ENCODE data around the gene HYCC2.

The HYCC2 gene

DNA sequence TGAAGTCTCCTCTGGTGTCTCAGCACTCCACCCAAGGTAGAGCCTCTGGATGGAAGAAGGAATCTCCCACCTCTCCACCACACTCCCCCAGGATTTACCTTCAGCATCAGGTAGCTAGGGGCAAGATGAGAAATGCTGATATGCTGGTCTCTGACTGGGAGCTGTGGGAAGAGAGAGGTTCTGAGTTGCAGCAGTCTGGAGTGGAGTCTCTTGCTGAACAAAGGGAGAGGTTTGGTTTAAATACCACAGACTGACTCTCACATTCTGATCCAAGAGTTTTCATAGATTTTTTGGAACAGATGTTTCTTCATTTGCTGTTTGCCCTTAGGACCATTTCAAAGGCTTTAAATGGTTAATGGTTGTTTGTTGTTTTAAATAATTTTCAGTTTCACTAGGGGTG, 43.4 kb upstream of the HYCC2 start:
- TF ChIP-seq, protein P1, sequence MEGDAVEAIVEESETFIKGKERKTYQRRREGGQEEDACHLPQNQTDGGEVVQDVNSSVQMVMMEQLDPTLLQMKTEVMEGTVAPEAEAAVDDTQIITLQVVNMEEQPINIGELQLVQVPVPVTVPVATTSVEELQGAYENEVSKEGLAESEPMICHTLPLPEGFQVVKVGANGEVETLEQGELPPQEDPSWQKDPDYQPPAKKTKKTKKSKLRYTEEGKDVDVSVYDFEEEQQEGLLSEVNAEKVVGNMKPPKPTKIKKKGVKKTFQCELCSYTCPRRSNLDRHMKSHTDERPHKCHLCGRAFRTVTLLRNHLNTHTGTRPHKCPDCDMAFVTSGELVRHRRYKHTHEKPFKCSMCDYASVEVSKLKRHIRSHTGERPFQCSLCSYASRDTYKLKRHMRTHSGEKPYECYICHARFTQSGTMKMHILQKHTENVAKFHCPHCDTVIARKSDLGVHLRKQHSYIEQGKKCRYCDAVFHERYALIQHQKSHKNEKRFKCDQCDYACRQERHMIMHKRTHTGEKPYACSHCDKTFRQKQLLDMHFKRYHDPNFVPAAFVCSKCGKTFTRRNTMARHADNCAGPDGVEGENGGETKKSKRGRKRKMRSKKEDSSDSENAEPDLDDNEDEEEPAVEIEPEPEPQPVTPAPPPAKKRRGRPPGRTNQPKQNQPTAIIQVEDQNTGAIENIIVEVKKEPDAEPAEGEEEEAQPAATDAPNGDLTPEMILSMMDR (IDR thresholded peaks at IDR 0.05; ENCODE audit: low read length, missing control alignments), result no peak
- H3K4me3 ChIP-seq (replicated peaks; ENCODE audit: low read depth, low read length), result peak overlapping the region; percentile 36
- DNase-seq (ENCODE audit: low read depth), result no peak

DNA sequence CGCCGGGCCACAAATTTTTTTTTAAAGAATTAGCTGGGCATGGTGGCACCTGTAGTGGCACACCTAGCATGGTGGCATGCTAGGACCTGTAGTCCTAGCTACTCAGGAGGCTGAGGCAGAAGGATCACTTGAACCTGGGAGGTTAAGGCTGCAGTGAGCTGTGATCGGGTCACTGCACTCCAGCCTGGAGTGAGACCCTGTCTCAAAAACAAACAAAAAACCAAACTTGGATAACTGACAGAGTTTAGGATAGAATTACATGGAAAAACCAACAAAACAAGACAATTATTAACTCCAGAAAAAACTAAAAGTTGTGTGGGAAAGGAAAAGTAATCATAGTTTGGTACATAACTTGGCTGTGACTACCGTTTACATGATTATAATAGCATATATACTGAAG, 42.9 kb upstream of the HYCC2 start:
- TF ChIP-seq, protein P1 (IDR thresholded peaks at IDR 0.05; ENCODE audit: low read length, missing control alignments), result no peak
- no peak for DNase-seq (ENCODE audit: low read depth)
- H3K4me3 ChIP-seq (replicated peaks; ENCODE audit: low read depth, low read length), result peak overlapping the region; percentile 36

DNA sequence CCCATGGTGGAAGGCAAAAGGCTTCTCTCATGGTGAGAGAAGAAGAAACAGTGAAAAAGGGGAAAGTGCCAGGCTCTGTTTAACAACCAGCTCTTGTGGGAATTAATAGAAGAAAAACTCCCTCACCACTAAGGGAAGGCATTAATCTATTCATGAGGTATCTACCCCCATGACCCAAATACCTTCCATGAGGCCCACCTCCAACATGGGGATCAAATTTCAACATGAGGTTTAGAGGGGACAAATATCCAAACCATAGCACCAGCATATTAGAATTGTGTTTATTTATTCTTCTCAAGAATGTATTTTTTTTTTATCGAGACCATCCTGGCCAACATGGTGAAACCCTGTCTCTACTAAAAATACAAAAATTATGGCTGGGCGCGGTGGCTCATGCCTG, 39.6 kb upstream of the HYCC2 start:
- H3K4me3 ChIP-seq (replicated peaks; ENCODE audit: low read depth, low read length), result no peak overlapping the region
- DNase-seq (ENCODE audit: low read depth), result no peak
- TF ChIP-seq, protein P1 (IDR thresholded peaks at IDR 0.05; ENCODE audit: low read length, missing control alignments), result no peak

DNA sequence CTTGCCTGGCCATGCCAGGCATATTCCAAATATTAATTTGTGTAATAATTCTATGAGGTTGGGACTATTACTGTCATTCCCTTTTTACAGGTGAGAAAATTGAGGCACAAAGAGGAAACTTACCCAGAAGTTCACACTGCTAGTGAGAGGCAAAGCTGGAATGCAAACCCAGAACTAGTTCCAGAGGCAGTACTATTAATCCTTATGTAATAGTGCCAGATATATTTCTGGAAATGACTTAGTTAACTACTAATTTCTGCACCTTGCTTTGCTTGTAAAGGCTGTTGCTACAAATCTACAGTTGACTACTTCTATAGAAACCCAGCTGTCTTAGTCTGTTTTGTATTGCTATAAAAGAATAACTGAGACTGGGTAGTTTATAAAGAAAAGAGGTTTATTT, 39.1 kb upstream of the HYCC2 start:
- TF ChIP-seq, protein P1 (IDR thresholded peaks at IDR 0.05; ENCODE audit: low read length, missing control alignments), result no peak
- no peak for DNase-seq (ENCODE audit: low read depth)
- H3K4me3 ChIP-seq (replicated peaks; ENCODE audit: low read depth, low read length), result no peak overlapping the region

DNA sequence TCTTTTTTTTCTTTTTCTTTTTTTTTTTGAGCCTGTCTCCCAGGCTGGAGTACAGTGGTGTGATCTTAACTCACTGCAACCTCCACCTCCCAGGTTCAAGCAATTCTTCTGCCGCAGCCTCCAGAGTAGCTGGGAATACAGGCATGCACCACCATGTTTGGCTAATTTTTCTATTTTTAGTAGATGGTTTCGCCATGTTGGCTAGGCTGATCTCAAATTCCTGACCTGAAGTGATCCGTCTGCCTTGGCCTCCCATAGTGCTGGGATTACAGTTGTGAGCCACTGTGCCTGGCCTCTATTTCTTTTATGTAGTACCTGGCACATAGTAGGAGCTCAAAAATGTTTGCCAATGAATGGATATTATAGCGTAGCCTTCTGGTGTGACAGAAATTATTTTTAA, 37.7 kb upstream of the HYCC2 start:
- TF ChIP-seq, protein P1 (IDR thresholded peaks at IDR 0.05; ENCODE audit: low read length, missing control alignments), result no peak
- H3K4me3 ChIP-seq (replicated peaks; ENCODE audit: low read depth, low read length), result no peak overlapping the region
- DNase-seq (ENCODE audit: low read depth), result no peak

DNA sequence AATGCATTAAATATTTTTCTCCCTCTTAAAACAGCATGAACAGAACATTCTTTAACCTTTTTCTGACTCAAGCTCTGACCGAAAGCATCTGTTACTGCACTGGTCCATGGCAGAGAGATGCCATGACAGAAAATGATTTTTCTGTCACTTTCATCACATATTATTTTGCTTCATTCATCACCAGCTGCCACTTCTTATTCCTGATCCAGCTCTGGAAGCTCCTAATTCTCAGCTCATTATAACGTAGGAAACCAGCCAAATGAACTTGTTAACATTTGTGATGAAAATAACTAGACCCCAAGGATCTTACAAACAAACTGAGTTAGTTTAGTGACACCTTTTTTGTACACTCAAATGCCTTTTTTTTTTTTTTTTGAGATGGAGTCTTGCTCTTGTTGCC, 36.9 kb upstream of the HYCC2 start:
- no peak overlapping the region for H3K4me3 ChIP-seq (replicated peaks; ENCODE audit: low read depth, low read length)
- DNase-seq (ENCODE audit: low read depth), result no peak

DNA sequence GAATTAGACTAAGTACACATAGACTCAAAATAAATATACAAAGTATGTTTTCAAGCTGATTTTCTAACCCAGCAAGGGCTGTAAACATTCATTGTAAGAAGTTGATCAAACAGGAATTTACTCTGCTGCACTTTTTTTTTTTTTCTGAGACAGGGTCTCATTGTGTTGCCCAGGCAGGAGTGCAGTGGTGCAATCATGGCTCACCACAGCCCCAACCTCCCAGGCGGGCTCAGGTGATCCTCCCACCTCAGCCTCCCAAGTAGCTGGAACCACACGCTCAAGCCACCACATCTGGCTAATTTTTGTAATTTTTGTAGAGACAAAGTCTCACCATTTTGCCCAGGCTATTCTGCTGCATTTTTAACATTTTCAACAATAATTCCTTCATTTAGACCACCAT, 36.2 kb upstream of the HYCC2 start:
- no peak for DNase-seq (ENCODE audit: low read depth)
- H3K4me3 ChIP-seq (replicated peaks; ENCODE audit: low read depth, low read length), result no peak overlapping the region
- TF ChIP-seq, protein P1 (IDR thresholded peaks at IDR 0.05; ENCODE audit: low read length, missing control alignments), result no peak

More for the DNA sequence above, 36.9 kb upstream of the HYCC2 start:
- TF ChIP-seq, protein P1 (IDR thresholded peaks at IDR 0.05; ENCODE audit: low read length, missing control alignments), result no peak

Data from fibroblast of pulmonary artery (primary cell).